ENCODE data around the gene CATSPERD.

- TF ChIP-seq CTCF (conservative IDR thresholded peaks at IDR 0.05) (no peak), EZH2 (IDR thresholded peaks at IDR 0.05; ENCODE audit: low read depth) (no peak)
These were observed 24.7 kb upstream of the CATSPERD start for GRCh38 chr19:5695649-5696195.
